Motor neuron (in vitro differentiated cells): ENCODE results near the gene STK35. TPM values are rescaled to one million over a fixed set of nuclear protein-coding genes. Genes with fewer than 3 reads are reported as not detected.

Source experiments
- ATAC-seq, 8 experiments: fragments of 200-7000 bp; cut with Tn5 transposase; replicated peaks in 6 of 8; 2 replicates each; pipeline ENCODE4 v1.8.0; 2021; ENCODE audit warnings: mild to moderate bottlenecking in 8 of 8, moderate library complexity in 8 of 8
- H3K27ac ChIP-seq, 2 donors: fragments of 250-450 bp; sonication (Bioruptor Pico); 2 replicates each; pipeline ENCODE4 v1.9.0; 2021; ENCODE audit warnings: antibody characterized with exemption in 2 of 2, mild to moderate bottlenecking in 2 of 2, moderate library complexity in 1 of 2
- H3K4me1 ChIP-seq, 2 donors: fragments of 250-450 bp; sonication (Bioruptor Pico); replicated peaks in 1 of 2; 2 replicates each; pipeline ENCODE4 v1.6.1; 2021; ENCODE audit warnings: antibody characterized with exemption in 2 of 2, mild to moderate bottlenecking in 2 of 2, moderate library complexity in 1 of 2
- H3K4me3 ChIP-seq, 5 donors: fragments of 250-450 bp; sonication (Bioruptor Pico); 2 replicates each; pipeline ENCODE4 v1.9.0; 2021; ENCODE audit warnings: antibody characterized with exemption in 5 of 5, mild to moderate bottlenecking in 5 of 5, moderate library complexity in 4 of 5
- WGBS, 10 experiments: fragments of 450-650 bp; shearing (Covaris generic); methylation state at CpG; one replicate each; pipeline ENCODE4 v1.0.0; 2022; 5-methylcytosine and 5-hydroxymethylcytosine counted together
- in situ Hi-C, 9 experiments: fragments of 400-800 bp; cut with MboI; loops; one replicate each; pipeline ENCODE4 v1.15.0; 2021; ENCODE audit warnings: low sequenced_read_pairs in 9 of 9, low pct_unique_long_range_greater_than_20kb in 2 of 9; ENCODE audit not compliant: unreplicated experiment in 9 of 9
- total RNA-seq, 8 experiments: library from RNA; unstranded; fragments of 300-600 nt; gene quantifications; 2 replicates each; pipeline versions ENCODE4 v1.2.3 to v1.2.4, GENCODE V29; 2022

STK35 gene
- total RNA-seq, result 10 to 100 TPM in 4 of 8 experiments, 1 to 10 TPM in 4; 7.1 to 14.4 (median 11.1) TPM

- in situ Hi-C loops, result no loop called here
- H3K4me3 ChIP-seq, result peak within 1 kb of the TSS; percentile 60 to 90 (median 85)
- peaks cover 12 to 13% of the 10 kb centered on the region in 2 donors for H3K4me1 ChIP-seq
- peak within 1 kb of the TSS; percentile 99 to 100 for H3K27ac ChIP-seq
- whole genome bisulfite sequencing, 10 experiments, result 0 to 40% (median 4%) methylated on average over 1 to 13 of the region's 32 CpGs; no CpG with 5 or more reads in 4 of the 10 experiments
- ATAC-seq, result peak in 3 of 8 experiments; percentile 75 to 78 (median 77)
Measured at GRCh38 chr20:2101057-2101864, at the start of gene STK35. STK35 (plus strand) TSS chr20:2101827; CDS start chr20:2101882, 55 bp downstream.

- in situ Hi-C loops, result no loop called here
- WGBS, 10 experiments, result 0 to 63% (median 26%) methylated on average over 1 to 2 of the region's 2 CpGs; no CpG with 5 or more reads in 2 of the 10 experiments
- Histone ChIP-seq H3K27ac (no peak overlapping the region), H3K4me1 (no peaks in the 10 kb centered on the region), H3K4me3 (no peak overlapping the region)
- ATAC-seq, result peak in 3 of 8 experiments; percentile 96 to 99 (median 97)
Measured at GRCh38 chr20:2051946-2052345, 49.7 kb upstream of the STK35 start.

DNA sequence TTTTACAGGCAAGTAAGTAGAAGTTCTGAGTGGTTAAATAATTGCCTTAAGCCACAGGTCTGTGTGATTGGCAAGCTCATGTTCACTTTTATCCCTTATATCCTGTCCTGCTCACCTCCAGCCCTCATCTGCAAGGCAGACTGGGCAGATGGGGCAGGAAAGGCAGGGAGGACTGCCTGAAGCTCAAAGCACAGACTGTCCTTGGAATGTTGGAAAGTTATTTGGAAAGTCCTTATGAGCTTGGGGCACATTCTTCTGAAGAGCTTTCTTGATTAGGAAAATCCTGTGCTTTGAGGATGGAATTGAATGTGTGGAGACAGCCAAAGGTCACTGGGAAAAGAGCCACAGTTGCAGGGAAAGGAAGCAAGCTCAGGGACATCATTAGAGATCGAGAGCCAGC, 48.9 kb upstream of the STK35 start:
- no peak for ATAC-seq
- H3K27ac ChIP-seq, result no peak overlapping the region
- in situ Hi-C loops, result no loop called here
- H3K4me3 ChIP-seq, result no peak overlapping the region
- H3K4me1 ChIP-seq, result no peaks in the 10 kb centered on the region
- WGBS, 10 experiments, result 0 to 43% (median 29%) methylated on average over 1 of the region's 1 CpG; no CpG with 5 or more reads in 7 of the 10 experiments

GRCh38 chr20:2053615-2054014, 48.0 kb upstream of the STK35 start:
- no peak for ATAC-seq
- in situ Hi-C loops, result no loop called here
- no peak overlapping the region for H3K27ac ChIP-seq
- H3K4me1 ChIP-seq, result no peaks in the 10 kb centered on the region
- no peak overlapping the region for H3K4me3 ChIP-seq

GRCh38 chr20:2054911-2055310, 46.7 kb upstream of the STK35 start:
- in situ Hi-C loops, result no loop called here
- no peak overlapping the region for H3K27ac ChIP-seq
- H3K4me3 ChIP-seq, result no peak overlapping the region
- H3K4me1 ChIP-seq, result no peaks in the 10 kb centered on the region
- no peak for ATAC-seq

- 22 to 100% (median 66%) methylated on average over 1 to 2 of the region's 2 CpGs; no CpG with 5 or more reads in 2 of the 10 experiments for whole genome bisulfite sequencing, 10 experiments
- in situ Hi-C loops, result no loop called here
- Histone ChIP-seq H3K4me1 (no peaks in the 10 kb centered on the region), H3K27ac (no peak overlapping the region), H3K4me3 (no peak overlapping the region)
- ATAC-seq, result no peak
Measured at GRCh38 chr20:2059411-2059810, 42.2 kb upstream of the STK35 start.

DNA sequence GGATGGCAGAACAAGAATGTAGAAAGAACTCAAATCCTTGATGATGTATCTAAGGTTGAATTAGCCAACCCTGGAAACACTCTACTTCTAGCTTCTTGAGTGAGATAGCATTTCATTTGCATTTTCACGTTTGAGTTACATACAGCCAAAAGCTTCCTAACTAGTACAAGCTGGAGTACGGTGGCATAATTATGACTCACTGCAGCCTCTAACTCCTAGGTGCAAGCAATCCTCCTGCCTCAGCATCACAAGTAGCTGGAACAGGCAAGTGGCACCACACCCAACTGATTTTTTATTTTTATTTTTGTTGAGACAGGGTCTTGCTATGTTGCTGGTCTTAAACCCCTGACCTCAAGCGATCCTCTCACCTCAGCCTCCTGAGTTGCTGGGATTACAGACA, 36.5 kb upstream of the STK35 start:
- Histone ChIP-seq H3K4me1 (no peaks in the 10 kb centered on the region), H3K4me3 (no peak overlapping the region), H3K27ac (no peak overlapping the region)
- peak in 2 of 8 experiments; percentile 40 to 66 for ATAC-seq
- 10 to 100% (median 42%) methylated on average over 1 to 3 of the region's 3 CpGs; no CpG with 5 or more reads in 2 of the 10 experiments for whole genome bisulfite sequencing, 10 experiments
- in situ Hi-C loops, result no loop called here

- Histone ChIP-seq H3K27ac (no peak overlapping the region), H3K4me3 (no peak overlapping the region), H3K4me1 (no peaks in the 10 kb centered on the region)
- in situ Hi-C loops, result no loop called here
- WGBS, 10 experiments, result 14 to 89% (median 38%) methylated on average over 1 to 2 of the region's 2 CpGs; no CpG with 5 or more reads in 1 of the 10 experiments
- ATAC-seq, result no peak
Measured at GRCh38 chr20:2066461-2067122, 35.0 kb upstream of the STK35 start.

DNA sequence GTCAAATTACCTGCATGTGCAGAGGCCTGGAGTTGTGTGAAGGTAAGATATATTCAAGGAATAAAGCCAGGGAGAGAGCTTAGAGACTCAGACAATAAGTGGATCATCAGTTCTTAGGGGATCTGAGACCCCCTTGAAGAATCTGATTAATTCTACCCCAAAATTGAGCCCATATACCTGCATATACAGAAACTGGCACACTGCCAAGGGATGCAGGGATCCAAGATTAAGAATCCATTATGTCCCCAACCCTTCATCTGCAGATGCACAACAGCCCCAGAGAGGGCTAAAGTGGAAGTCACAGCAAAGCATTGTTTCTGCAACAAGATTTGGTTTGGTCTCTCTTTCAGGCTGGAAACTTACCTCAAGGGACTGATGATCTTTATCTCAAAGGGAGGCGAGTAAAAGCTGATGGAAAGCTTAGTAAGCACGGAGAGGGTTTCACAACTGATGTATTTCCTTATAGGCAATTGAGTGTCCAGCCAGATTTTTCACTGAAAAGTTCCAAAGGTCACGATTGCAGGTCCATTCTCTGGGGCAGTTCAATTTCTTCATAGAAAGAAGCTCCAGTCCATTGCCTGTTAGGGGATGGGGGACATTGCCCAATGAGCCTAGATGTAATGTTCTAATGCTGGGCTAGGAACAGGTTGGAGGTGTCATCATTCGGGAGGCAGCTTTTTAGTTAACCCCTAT, 20.9 kb upstream of the STK35 start:
- WGBS, 10 experiments, result 0 to 78% (median 48%) methylated on average over 1 to 4 of the region's 4 CpGs; no CpG with 5 or more reads in 3 of the 10 experiments
- in situ Hi-C loops, result loop anchor here in 1 of 9 experiments (25.0 kb wide), 1 partner anchor 443 kb away; no protein-coding TSS in a partner anchor
- Histone ChIP-seq H3K4me3 (no peak overlapping the region), H3K27ac (no peak overlapping the region), H3K4me1 (no peaks in the 10 kb centered on the region)
- no peak for ATAC-seq

- Histone ChIP-seq H3K4me3 (no peak overlapping the region), H3K4me1 (no peaks in the 10 kb centered on the region), H3K27ac (no peak overlapping the region)
- in situ Hi-C loops, result loop anchor here in 1 of 9 experiments (25.0 kb wide), 1 partner anchor 447 kb away; no protein-coding TSS in a partner anchor
- WGBS, 10 experiments, result 0 to 83% (median 14%) methylated on average over 1 to 5 of the region's 5 CpGs; no CpG with 5 or more reads in 2 of the 10 experiments
- ATAC-seq, result peak in 2 of 8 experiments; percentile 63 to 68
Measured at GRCh38 chr20:2084703-2085102, 16.9 kb upstream of the STK35 start.

GRCh38 chr20:2086177-2086979, 15.2 kb upstream of the STK35 start:
- Histone ChIP-seq H3K4me3 (no peak overlapping the region), H3K27ac (no peak overlapping the region), H3K4me1 (no peaks in the 10 kb centered on the region)
- WGBS, 10 experiments, result 10 to 64% (median 47%) methylated on average over 4 to 11 of the region's 11 CpGs; no CpG with 5 or more reads in 1 of the 10 experiments
- in situ Hi-C loops, result loop anchor here in 1 of 9 experiments (25.0 kb wide), 1 partner anchor 449 kb away; no protein-coding TSS in a partner anchor
- ATAC-seq, result no peak

DNA sequence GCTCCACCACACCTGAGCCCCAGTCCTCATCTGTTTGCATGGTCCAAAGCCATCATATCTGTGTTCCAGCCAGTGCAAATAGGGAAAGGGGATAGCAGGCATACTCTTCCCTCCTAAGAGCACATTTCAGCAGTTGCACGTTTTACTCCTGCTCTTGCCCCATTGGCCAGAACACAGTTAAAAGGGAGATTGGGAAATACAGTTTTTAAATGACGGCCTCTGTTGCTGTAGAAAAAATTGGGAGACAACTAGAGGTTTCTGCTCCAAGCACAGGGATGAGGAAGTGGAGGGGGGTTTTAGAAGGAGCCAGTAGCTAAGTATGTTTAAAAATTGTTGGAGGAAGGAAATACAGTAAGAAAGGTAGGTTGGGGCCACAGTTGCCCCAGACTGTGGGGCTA, 14.6 kb upstream of the STK35 start:
- H3K4me3 ChIP-seq, result no peak overlapping the region
- no peak for ATAC-seq
- in situ Hi-C loops, result loop anchor here in 1 of 9 experiments (25.0 kb wide), 1 partner anchor 450 kb away; no protein-coding TSS in a partner anchor
- WGBS, 10 experiments, result 8 to 100% (median 53%) methylated on average over 1 to 2 of the region's 2 CpGs; no CpG with 5 or more reads in 2 of the 10 experiments
- no peak overlapping the region for H3K27ac ChIP-seq
- no peaks in the 10 kb centered on the region for H3K4me1 ChIP-seq
